Smooth muscle cell (in vitro differentiated cells): Measurements from ENCODE around the gene SLC4A1AP. TPM values are rescaled to one million over a fixed set of nuclear protein-coding genes. Genes with fewer than 3 reads are reported as not detected.

ENCODE experiments used
- polyA plus RNA-seq: library from polyadenylated mRNA; unstranded; fragments of >200 nt; fragmentation: Nextera tagmentation; extraction: Ambion mirVana; gene quantifications from 2 replicates; pipeline ENCODE4 v1.2.1, GENCODE V29; 2016
- small RNA-seq: library from RNA; depleted of rRNA; stranded (forward); fragments of <200 nt; gene quantifications from one replicate; pipeline ENCODE3, GENCODE V24; 2014
- total RNA-seq: library from RNA; depleted of rRNA; stranded (reverse); fragments of >200 nt; gene quantifications from 2 replicates; pipeline ENCODE4 v1.2.3, GENCODE V29; 2014

Gene SLC4A1AP
- total and polyA plus RNA-seq, 2 experiments from 2014 or later, result 26.2 to 27.5 TPM

Small RNAs within 50 kb of the gene (small RNA-seq; reads per million reads assigned to genes)
- not detected for gene RF00340

Other genes starting within 250 kb of the SLC4A1AP start
- gene NRBP1, start 235.3 kb upstream of the SLC4A1AP start, total RNA-seq, result 134 and 145 TPM in 2 replicates
- 195 and 197 TPM in 2 replicates for gene NRBP1, start 235.3 kb upstream of the SLC4A1AP start, polyA plus RNA-seq
- gene KRTCAP3, start 221.5 kb upstream of the SLC4A1AP start, total RNA-seq, result 1.7 and 2.9 TPM in 2 replicates
- 3.2 and 9.2 TPM in 2 replicates for gene KRTCAP3, start 221.5 kb upstream of the SLC4A1AP start, polyA plus RNA-seq
- gene IFT172, start 174.1 kb upstream of the SLC4A1AP start, total RNA-seq, result 17.4 and 26.3 TPM in 2 replicates
- 12.5 and 22.2 TPM in 2 replicates for gene IFT172, start 174.1 kb upstream of the SLC4A1AP start, polyA plus RNA-seq
- gene FNDC4, start 168.7 kb upstream of the SLC4A1AP start, total RNA-seq, result 6.7 and 8.8 TPM in 2 replicates
- 20.3 and 24.1 TPM in 2 replicates for gene FNDC4, start 168.7 kb upstream of the SLC4A1AP start, polyA plus RNA-seq
- not detected in 2 replicates for gene GCKR, start 167.1 kb upstream of the SLC4A1AP start, total RNA-seq
- 0.48 and 0.70 TPM in 2 replicates for gene GCKR, start 167.1 kb upstream of the SLC4A1AP start, polyA plus RNA-seq
- gene ZNF512, start 80.8 kb upstream of the SLC4A1AP start, total RNA-seq, result 15.6 and 18.6 TPM in 2 replicates
- 12.2 and 13.6 TPM in 2 replicates for gene ZNF512, start 80.8 kb upstream of the SLC4A1AP start, polyA plus RNA-seq
- 0.81 and 6.3 TPM in 2 replicates for gene CCDC121, start 34.9 kb upstream of the SLC4A1AP start, total RNA-seq
- 1.7 and 3.4 TPM in 2 replicates for gene CCDC121, start 34.9 kb upstream of the SLC4A1AP start, polyA plus RNA-seq
- gene GPN1, start 34.8 kb upstream of the SLC4A1AP start, total RNA-seq, result 39.0 and 51.6 TPM in 2 replicates
- gene GPN1, start 34.8 kb upstream of the SLC4A1AP start, polyA plus RNA-seq, result 52.7 and 54.0 TPM in 2 replicates
- gene SUPT7L, start 275 bp upstream of the SLC4A1AP start, total RNA-seq, result 27.6 and 29.8 TPM in 2 replicates
- gene SUPT7L, start 275 bp upstream of the SLC4A1AP start, polyA plus RNA-seq, result 18.9 and 27.9 TPM in 2 replicates
- 94.5 and 142 TPM in 2 replicates for gene MRPL33, start 107.8 kb downstream of the SLC4A1AP start, total RNA-seq
- gene MRPL33, start 107.8 kb downstream of the SLC4A1AP start, polyA plus RNA-seq, result 192 and 193 TPM in 2 replicates
- 0.13 and 1.0 TPM in 2 replicates for gene RBKS, start 226.5 kb downstream of the SLC4A1AP start, total RNA-seq
- 1.7 and 3.3 TPM in 2 replicates for gene RBKS, start 226.5 kb downstream of the SLC4A1AP start, polyA plus RNA-seq
- 29.1 and 39.3 TPM in 2 replicates for gene BABAM2, start 226.8 kb downstream of the SLC4A1AP start, total RNA-seq
- gene BABAM2, start 226.8 kb downstream of the SLC4A1AP start, polyA plus RNA-seq, result 26.5 and 35.2 TPM in 2 replicates